Hepatocyte (in vitro differentiated cells): ENCODE measurements around the gene ZNF597. TPM values are rescaled to one million over a fixed set of nuclear protein-coding genes. Genes with fewer than 3 reads are reported as not detected.
A peak's percentile ranks its signal among the peaks of the same experiment; 100 is the strongest.

ENCODE experiments used
- DNase-seq: peaks from one replicate; pipeline ENCODE4 v3.0.0-alpha.2; 2016; ENCODE audit warnings: low spot score
- H2AFZ ChIP-seq: fragments of 200-600 bp; sonication (generic); 2 replicates; pipeline ENCODE4 v1.6.0; 2016; ENCODE audit warnings: antibody characterized with exemption, mild to moderate bottlenecking
- H3K27ac ChIP-seq: fragments of 200-600 bp; sonication (generic); 2 replicates; pipeline ENCODE4 v1.5.1; 2016; ENCODE audit warnings: mild to moderate bottlenecking
- H3K27me3 ChIP-seq: fragments of 200-600 bp; sonication (generic); 2 replicates; pipeline ENCODE4 v1.6.1; 2016
- H3K36me3 ChIP-seq: fragments of 200-600 bp; sonication (generic); replicated peaks from 2 replicates; pipeline ENCODE4 v1.5.1; 2016; ENCODE audit warnings: low read depth; ENCODE audit not compliant: insufficient read depth
- H3K4me1 ChIP-seq: fragments of 200-600 bp; sonication (generic); 2 replicates; pipeline ENCODE4 v1.5.1; 2016; ENCODE audit warnings: mild to moderate bottlenecking, moderate library complexity; ENCODE audit not compliant: insufficient read depth
- H3K4me2 ChIP-seq: fragments of 200-600 bp; sonication (generic); 2 replicates; pipeline ENCODE4 v1.6.0; 2016
- H3K4me3 ChIP-seq: fragments of 200-600 bp; sonication (generic); 2 replicates; pipeline ENCODE4 v1.5.1; 2016; ENCODE audit warnings: mild to moderate bottlenecking
- H3K79me2 ChIP-seq: fragments of 200-600 bp; sonication (generic); 2 replicates; pipeline ENCODE4 v1.6.0; 2017; ENCODE audit warnings: mild to moderate bottlenecking
- H3K9me2 ChIP-seq: fragments of 200-600 bp; sonication (generic); replicated peaks from 2 replicates; pipeline ENCODE4 v1.6.0; 2017; ENCODE audit warnings: mild to moderate bottlenecking; ENCODE audit not compliant: insufficient read depth
- H3K9me3 ChIP-seq: fragments of 200-600 bp; sonication (generic); 2 replicates; pipeline ENCODE4 v1.5.1; 2016; ENCODE audit warnings: low read depth, mild to moderate bottlenecking
- H4K20me1 ChIP-seq: fragments of 200-600 bp; sonication (generic); 2 replicates; pipeline ENCODE4 v1.6.0; 2016; ENCODE audit warnings: mild to moderate bottlenecking; ENCODE audit not compliant: insufficient read depth, poor library complexity, severe bottlenecking
- EZH2 ChIP-seq: fragments of 200-600 bp; sonication (generic); IDR thresholded peaks from 2 replicates; pipeline ENCODE4 v1.6.1; 2016; ENCODE audit warnings: antibody characterized with exemption, mild to moderate bottlenecking, borderline replicate concordance
- EZH2phosphoT487 ChIP-seq: fragments of 200-600 bp; sonication (generic); IDR thresholded peaks from one replicate; pipeline ENCODE4 v1.6.1; 2018; ENCODE audit warnings: antibody characterized with exemption, mild to moderate bottlenecking, low read depth, moderate library complexity; ENCODE audit not compliant: unreplicated experiment, severe bottlenecking
- WGBS: methylation state at CpG from one replicate; pipeline ENCODE4 v1.1.6; 2016; ENCODE audit warnings: low lambda C conversion rate; ENCODE audit errors: missing lambda C conversion rate; 5-methylcytosine and 5-hydroxymethylcytosine counted together
- polyA plus RNA-seq: library from polyadenylated mRNA; unstranded; fragments of >200 nt; fragmentation: Nextera tagmentation; extraction: Ambion mirVana; gene quantifications from 2 replicates; pipeline ENCODE4 v1.2.1, GENCODE V29; 2016
- total RNA-seq: library from RNA; depleted of rRNA; stranded (reverse); fragments of >200 nt; gene quantifications from 2 replicates; pipeline ENCODE4 v1.2.3, GENCODE V29; 2014
- TF ChIP-seq, protein P1 (sequence below): fragments of 200-600 bp; sonication (generic); IDR thresholded peaks from 2 replicates; pipeline ENCODE4 v1.5.1; 2016; ENCODE audit warnings: antibody characterized with exemption, mild to moderate bottlenecking; ENCODE audit not compliant: poor library complexity

Gene ZNF597
- total and polyA plus RNA-seq, 2 experiments from 2014 or later: 2.1 to 4.0 TPM

DNA sequence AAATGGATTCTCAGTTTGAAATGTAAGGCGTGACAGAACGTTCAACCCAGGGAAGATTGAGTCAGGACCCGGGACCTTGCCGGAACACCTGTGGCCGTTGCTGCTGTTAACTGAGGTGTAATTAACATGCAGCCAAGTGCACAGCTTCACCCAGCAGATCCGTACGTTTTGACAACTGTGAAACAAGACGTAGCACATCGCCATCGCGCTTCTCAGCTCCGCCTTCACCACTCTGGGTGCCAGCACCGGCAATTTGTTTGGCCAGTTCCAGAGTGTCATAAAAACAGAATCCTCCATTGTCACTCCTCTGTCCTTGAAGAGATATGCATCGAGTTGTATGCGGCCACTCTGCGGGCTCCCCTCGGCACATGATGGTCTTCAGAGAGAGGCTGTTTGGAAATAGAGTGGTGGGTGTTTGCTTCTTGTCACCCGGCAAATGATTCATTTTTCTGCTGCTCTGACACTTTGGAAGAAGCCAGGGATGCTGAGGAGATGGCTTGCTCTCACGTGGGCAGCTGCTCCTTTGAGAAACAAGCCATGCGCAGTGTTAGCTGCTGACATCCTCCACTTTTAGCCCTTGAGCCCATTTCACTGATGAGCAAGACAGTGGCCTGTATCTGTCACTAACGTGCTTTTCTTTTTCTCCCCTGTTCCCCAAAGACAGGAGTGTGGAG, 22.7 kb upstream of the ZNF597 start:
- Histone ChIP-seq H3K79me2 (peaks cover 100% of the 10 kb centered on the region), H3K27ac (no peak overlapping the region), H4K20me1 (peaks cover 92% of the 10 kb centered on the region), H3K36me3 (no peaks in the 10 kb centered on the region), H3K9me2 (no peaks in the 10 kb centered on the region), H2AFZ (no peak overlapping the region), H3K9me3 (no peaks in the 10 kb centered on the region), H3K4me3 (no peak overlapping the region), H3K4me1 (no peaks in the 10 kb centered on the region), H3K27me3 (no peaks in the 10 kb centered on the region), H3K4me2 (no peak overlapping the region)
- TF ChIP-seq EZH2phosphoT487: no peak
- no peak for TF ChIP-seq EZH2
- TF ChIP-seq, protein P1, sequence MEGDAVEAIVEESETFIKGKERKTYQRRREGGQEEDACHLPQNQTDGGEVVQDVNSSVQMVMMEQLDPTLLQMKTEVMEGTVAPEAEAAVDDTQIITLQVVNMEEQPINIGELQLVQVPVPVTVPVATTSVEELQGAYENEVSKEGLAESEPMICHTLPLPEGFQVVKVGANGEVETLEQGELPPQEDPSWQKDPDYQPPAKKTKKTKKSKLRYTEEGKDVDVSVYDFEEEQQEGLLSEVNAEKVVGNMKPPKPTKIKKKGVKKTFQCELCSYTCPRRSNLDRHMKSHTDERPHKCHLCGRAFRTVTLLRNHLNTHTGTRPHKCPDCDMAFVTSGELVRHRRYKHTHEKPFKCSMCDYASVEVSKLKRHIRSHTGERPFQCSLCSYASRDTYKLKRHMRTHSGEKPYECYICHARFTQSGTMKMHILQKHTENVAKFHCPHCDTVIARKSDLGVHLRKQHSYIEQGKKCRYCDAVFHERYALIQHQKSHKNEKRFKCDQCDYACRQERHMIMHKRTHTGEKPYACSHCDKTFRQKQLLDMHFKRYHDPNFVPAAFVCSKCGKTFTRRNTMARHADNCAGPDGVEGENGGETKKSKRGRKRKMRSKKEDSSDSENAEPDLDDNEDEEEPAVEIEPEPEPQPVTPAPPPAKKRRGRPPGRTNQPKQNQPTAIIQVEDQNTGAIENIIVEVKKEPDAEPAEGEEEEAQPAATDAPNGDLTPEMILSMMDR: no peak
- DNase-seq: no peak
- whole genome bisulfite sequencing: 93% methylated on average over 21 of the region's 21 CpGs

DNA sequence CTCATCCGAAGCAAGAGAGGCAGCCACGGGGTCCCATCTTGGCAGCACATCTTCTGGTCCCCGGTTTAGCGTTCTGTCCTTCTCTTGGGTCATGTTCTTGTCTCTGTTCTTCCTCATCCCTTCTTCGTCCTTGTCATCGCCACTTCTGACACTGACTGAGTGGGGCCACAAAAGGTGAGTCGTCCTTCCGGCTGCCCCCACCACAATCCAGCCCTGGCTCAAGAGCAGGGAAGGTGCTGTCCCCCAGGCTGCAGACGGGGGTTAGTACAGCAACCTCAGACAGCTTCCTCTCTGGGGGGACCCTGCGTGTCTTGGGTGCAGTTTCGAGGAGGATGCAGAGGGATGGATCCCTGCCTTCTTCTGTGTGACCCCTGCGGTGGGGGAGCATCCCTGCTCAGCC, 22.0 kb upstream of the ZNF597 start:
- Histone ChIP-seq H3K4me1 (no peaks in the 10 kb centered on the region), H4K20me1 (peaks cover 93% of the 10 kb centered on the region), H2AFZ (no peak overlapping the region), H3K79me2 (peaks cover 100% of the 10 kb centered on the region), H3K4me3 (no peak overlapping the region), H3K27me3 (no peaks in the 10 kb centered on the region), H3K4me2 (no peak overlapping the region), H3K9me2 (no peaks in the 10 kb centered on the region), H3K36me3 (no peaks in the 10 kb centered on the region), H3K9me3 (no peaks in the 10 kb centered on the region), H3K27ac (no peak overlapping the region)
- 96% methylated on average over 12 of the region's 12 CpGs for WGBS
- no peak for DNase-seq
- TF ChIP-seq EZH2phosphoT487: no peak
- TF ChIP-seq, protein P1: no peak
- no peak for TF ChIP-seq EZH2

DNA sequence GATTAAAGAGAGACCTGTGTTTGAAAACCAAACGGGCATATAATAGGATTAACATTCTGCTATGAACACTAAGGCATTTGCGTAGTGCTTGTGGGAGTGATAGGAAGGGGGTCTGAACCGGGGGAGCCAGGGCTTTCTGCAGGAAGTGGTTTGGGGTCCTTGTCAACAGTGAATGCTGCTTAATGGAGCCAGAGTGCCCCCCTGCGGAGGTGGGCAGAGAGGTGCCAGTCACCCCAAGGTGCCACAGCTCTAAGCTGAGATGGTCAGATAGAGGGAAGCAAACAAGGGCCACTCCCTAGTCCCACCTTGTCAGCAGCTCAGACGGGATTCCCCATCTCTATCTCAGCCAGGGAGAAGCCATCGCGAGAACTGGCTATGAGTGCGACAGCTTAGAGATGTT, 17.8 kb upstream of the ZNF597 start:
- no peaks in the 10 kb centered on the region for H3K9me2 ChIP-seq
- no peak overlapping the region for H3K4me2 ChIP-seq
- no peaks in the 10 kb centered on the region for H3K9me3 ChIP-seq
- peaks cover 82% of the 10 kb centered on the region for H3K79me2 ChIP-seq
- H3K27me3 ChIP-seq: no peaks in the 10 kb centered on the region
- TF ChIP-seq, protein P1: no peak
- peaks cover 69% of the 10 kb centered on the region for H4K20me1 ChIP-seq
- H3K36me3 ChIP-seq: no peaks in the 10 kb centered on the region
- no peak for DNase-seq
- peak overlapping the region; percentile 29 for H3K27ac ChIP-seq
- no peak overlapping the region for H2AFZ ChIP-seq
- H3K4me3 ChIP-seq: no peak overlapping the region
- WGBS: 76% methylated on average over 8 of the region's 8 CpGs
- peaks cover 10% of the 10 kb centered on the region for H3K4me1 ChIP-seq
